Keratinocyte (primary cell): Measurements from ENCODE around the gene KCNJ16. TPM values are rescaled to one million over a fixed set of nuclear protein-coding genes. Genes with fewer than 3 reads are reported as not detected.

Experiments
- DNase-seq: peaks from one replicate; pipeline ENCODE4 v3.0.0-alpha.2; 2011; ENCODE audit warnings: low read depth, missing footprints, low spot score
- FAIRE-seq: peaks from 2 replicates; lab custom pipeline; 2011; peaks lifted over from hg19 to GRCh38; lab: Jason Lieb, UNC
- H2AFZ ChIP-seq: 2 replicates; pipeline ENCODE4 v1.6.0; 2012; ENCODE audit warnings: low read length, control low read depth, inconsistent platforms; ENCODE audit not compliant: control insufficient read depth
- H3K27ac ChIP-seq: 2 replicates; pipeline ENCODE4 v1.5.1; 2011; ENCODE audit warnings: low read length; ENCODE audit not compliant: control insufficient read depth, insufficient read depth
- H3K27me3 ChIP-seq: 3 replicates; pipeline ENCODE4 v1.6.0; 2011; ENCODE audit warnings: low read length; ENCODE audit not compliant: control insufficient read depth, insufficient read depth; ENCODE audit errors: extremely low read depth
- H3K36me3 ChIP-seq, 2 experiments: 2 replicates in 1 of 2; 3 replicates in 1 of 2; pipeline ENCODE4 v1.5.1; 2011; ENCODE audit warnings: low read length in 2 of 2, mild to moderate bottlenecking in 1 of 2; ENCODE audit not compliant: control insufficient read depth in 2 of 2, insufficient read depth in 2 of 2; ENCODE audit errors: extremely low read depth in 1 of 2
- H3K4me1 ChIP-seq: 3 replicates; pipeline ENCODE4 v1.5.1; 2011; ENCODE audit warnings: low read length; ENCODE audit not compliant: control insufficient read depth, insufficient read depth; ENCODE audit errors: extremely low read depth
- H3K4me2 ChIP-seq: 3 replicates; pipeline ENCODE4 v1.6.0; 2011; ENCODE audit warnings: low read depth, low read length; ENCODE audit not compliant: control insufficient read depth, insufficient read depth; ENCODE audit errors: extremely low read depth
- H3K4me3 ChIP-seq, 3 experiments: fragments of 200-600 bp in 1 of 3; sonication (generic) in 1 of 3; 2 replicates in 2 of 3; 3 replicates in 1 of 3; pipeline ENCODE4 v1.5.1; 2011 to 2016; ENCODE audit warnings: low read length in 3 of 3, mild to moderate bottlenecking in 3 of 3, control low read depth in 2 of 3, inconsistent platforms in 1 of 3, low read depth in 1 of 3, mixed read lengths in 1 of 3, mixed run types in 1 of 3, moderate library complexity in 1 of 3; ENCODE audit not compliant: control insufficient read depth in 2 of 3, insufficient read depth in 2 of 3; ENCODE audit errors: extremely low read depth in 1 of 3
- H3K79me2 ChIP-seq: 2 replicates; pipeline ENCODE4 v1.6.0; 2012; ENCODE audit warnings: low read length; ENCODE audit not compliant: control insufficient read depth, insufficient read depth
- H3K9ac ChIP-seq: 3 replicates; pipeline ENCODE4 v1.6.0; 2011; ENCODE audit warnings: low read length; ENCODE audit not compliant: control insufficient read depth, insufficient read depth; ENCODE audit errors: extremely low read depth
- H3K9me1 ChIP-seq: 3 replicates; pipeline ENCODE4 v1.6.0; 2011; ENCODE audit warnings: low read length; ENCODE audit not compliant: control insufficient read depth, insufficient read depth; ENCODE audit errors: extremely low read depth
- H3K9me3 ChIP-seq: 2 replicates; pipeline ENCODE4 v1.5.1; 2012; ENCODE audit warnings: low read depth, low read length; ENCODE audit not compliant: control insufficient read depth
- H4K20me1 ChIP-seq: 3 replicates; pipeline ENCODE4 v1.6.0; 2011; ENCODE audit warnings: low read length; ENCODE audit not compliant: control insufficient read depth, insufficient read depth; ENCODE audit errors: extremely low read depth
- EZH2 ChIP-seq: IDR thresholded peaks from one replicate; pipeline ENCODE4 v1.6.1; 2012; ENCODE audit warnings: inconsistent platforms, mild to moderate bottlenecking, low read length, moderate library complexity
- dilution Hi-C: fragments of 300-500 bp; cut with MboI; formaldehyde crosslinking; loops from one replicate; pipeline ENCODE4 v1.7.0; 2020; ENCODE audit warnings: low sequenced_read_pairs; ENCODE audit not compliant: extremely low pct_ligation_motif_present
- polyA plus RNA-seq, 5 experiments: library from polyadenylated mRNA; depleted of rRNA in 3 of 5; stranded (reverse) in 3 of 5; stranded (forward) in 1 of 5; unstranded in 1 of 5; fragments of >200 nt; gene quantifications; 1 replicate in 1 of 5; 2 replicates in 3 of 5; 3 replicates in 1 of 5; pipeline versions ENCODE4 v1.2.1 to v1.2.3, GENCODE V29; 2011 to 2012; ENCODE audit warnings: missing spikeins in 2 of 5, low read depth in 1 of 5, low replicate concordance in 1 of 5
- TF ChIP-seq, protein P1 (sequence below), 3 experiments: IDR thresholded peaks in 1 of 3; conservative IDR thresholded peaks in 1 of 3; optimal IDR thresholded peaks in 1 of 3; 2 replicates in 2 of 3; 3 replicates in 1 of 3; pipeline versions ENCODE3 to v1.5.1; 2011; ENCODE audit warnings: low read length in 3 of 3, mild to moderate bottlenecking in 3 of 3, moderate library complexity in 2 of 3, control low read depth in 1 of 3, inconsistent platforms in 1 of 3; ENCODE audit not compliant: insufficient read depth in 2 of 3; ENCODE audit errors: extremely low read depth in 1 of 3

Gene KCNJ16
- polyA plus RNA-seq, 1 donor (not counting 4 experiments of a cell fraction or from before 2014, with no cell fraction given), result not detected

DNA sequence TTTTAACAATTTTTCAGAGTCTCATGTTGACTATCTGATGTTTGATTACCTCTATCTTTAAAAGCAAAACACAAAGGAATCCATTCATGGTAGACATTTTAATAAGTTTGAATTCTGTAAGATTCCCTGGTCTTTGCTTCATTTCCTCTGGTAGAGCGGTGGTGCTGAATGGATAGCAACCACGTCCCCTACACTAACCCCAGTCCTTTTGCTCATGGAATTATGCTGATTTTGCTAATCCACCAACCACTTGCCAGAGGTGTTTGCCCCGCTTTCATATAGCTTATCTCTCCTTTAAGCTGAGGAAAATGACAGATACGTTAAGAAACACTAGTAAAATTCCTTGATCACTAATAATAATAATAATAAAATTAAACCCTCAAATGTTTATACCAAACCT is 9.5 kb downstream of the KCNJ16 start:
- H3K36me3 ChIP-seq, result no peaks in the 10 kb centered on the region
- H3K9me1 ChIP-seq, result no peaks in the 10 kb centered on the region
- H3K27me3 ChIP-seq, result no peaks in the 10 kb centered on the region
- no peaks in the 10 kb centered on the region for H3K79me2 ChIP-seq
- dilution Hi-C loops, result no loop called here
- FAIRE-seq (no peak), DNase-seq (no peak)
- H3K27ac ChIP-seq, result no peak overlapping the region
- no peaks in the 10 kb centered on the region for H3K4me1 ChIP-seq
- no peak overlapping the region for H3K4me3 ChIP-seq
- no peak overlapping the region for H3K4me2 ChIP-seq
- no peaks in the 10 kb centered on the region for H4K20me1 ChIP-seq
- H2AFZ ChIP-seq, result no peak overlapping the region
- H3K9me3 ChIP-seq, result no peaks in the 10 kb centered on the region
- TF ChIP-seq, protein P1, sequence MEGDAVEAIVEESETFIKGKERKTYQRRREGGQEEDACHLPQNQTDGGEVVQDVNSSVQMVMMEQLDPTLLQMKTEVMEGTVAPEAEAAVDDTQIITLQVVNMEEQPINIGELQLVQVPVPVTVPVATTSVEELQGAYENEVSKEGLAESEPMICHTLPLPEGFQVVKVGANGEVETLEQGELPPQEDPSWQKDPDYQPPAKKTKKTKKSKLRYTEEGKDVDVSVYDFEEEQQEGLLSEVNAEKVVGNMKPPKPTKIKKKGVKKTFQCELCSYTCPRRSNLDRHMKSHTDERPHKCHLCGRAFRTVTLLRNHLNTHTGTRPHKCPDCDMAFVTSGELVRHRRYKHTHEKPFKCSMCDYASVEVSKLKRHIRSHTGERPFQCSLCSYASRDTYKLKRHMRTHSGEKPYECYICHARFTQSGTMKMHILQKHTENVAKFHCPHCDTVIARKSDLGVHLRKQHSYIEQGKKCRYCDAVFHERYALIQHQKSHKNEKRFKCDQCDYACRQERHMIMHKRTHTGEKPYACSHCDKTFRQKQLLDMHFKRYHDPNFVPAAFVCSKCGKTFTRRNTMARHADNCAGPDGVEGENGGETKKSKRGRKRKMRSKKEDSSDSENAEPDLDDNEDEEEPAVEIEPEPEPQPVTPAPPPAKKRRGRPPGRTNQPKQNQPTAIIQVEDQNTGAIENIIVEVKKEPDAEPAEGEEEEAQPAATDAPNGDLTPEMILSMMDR (optimal IDR thresholded peaks at IDR 0.05 in 1 of 3, IDR thresholded peaks at IDR 0.05 in 1 of 3, conservative IDR thresholded peaks at IDR 0.05 in 1 of 3; ENCODE audit: extremely low read depth in 1 of 3, insufficient read depth in 2 of 3, low read length in 3 of 3), result no peak
- no peak for TF ChIP-seq EZH2
- no peak overlapping the region for H3K9ac ChIP-seq

DNA sequence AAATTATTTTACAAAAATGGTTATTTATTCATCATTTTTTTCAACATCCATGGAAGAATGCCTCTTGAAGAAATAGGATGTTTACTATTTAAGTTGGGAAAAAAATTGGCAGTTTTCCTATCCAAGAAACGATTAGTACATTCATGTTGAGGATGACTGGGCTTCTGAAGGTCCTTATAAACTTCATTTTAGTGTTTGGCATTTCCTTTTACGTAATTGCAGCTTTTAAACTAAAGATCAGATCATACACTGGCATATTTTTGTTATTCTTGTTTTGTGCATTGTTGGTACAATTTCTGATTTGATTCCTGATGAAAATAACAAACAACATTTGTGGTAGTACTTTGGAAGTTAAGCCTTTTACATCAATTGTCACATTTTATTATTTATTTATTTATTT is 11.5 kb downstream of the KCNJ16 start:
- no peaks in the 10 kb centered on the region for H3K79me2 ChIP-seq
- H3K9me3 ChIP-seq, result no peaks in the 10 kb centered on the region
- TF ChIP-seq, protein P1 (optimal IDR thresholded peaks at IDR 0.05 in 1 of 3, IDR thresholded peaks at IDR 0.05 in 1 of 3, conservative IDR thresholded peaks at IDR 0.05 in 1 of 3; ENCODE audit: extremely low read depth in 1 of 3, insufficient read depth in 2 of 3, low read length in 3 of 3), result no peak
- no peak for TF ChIP-seq EZH2
- no peaks in the 10 kb centered on the region for H3K4me1 ChIP-seq
- H3K4me2 ChIP-seq, result no peak overlapping the region
- DNase-seq, result no peak
- no peak overlapping the region for H3K4me3 ChIP-seq
- H3K27ac ChIP-seq, result no peak overlapping the region
- H3K9ac ChIP-seq, result no peak overlapping the region
- H3K9me1 ChIP-seq, result no peaks in the 10 kb centered on the region
- dilution Hi-C loops, result no loop called here
- no peaks in the 10 kb centered on the region for H3K36me3 ChIP-seq
- H4K20me1 ChIP-seq, result no peaks in the 10 kb centered on the region
- H3K27me3 ChIP-seq, result no peaks in the 10 kb centered on the region
- no peak for FAIRE-seq
- H2AFZ ChIP-seq, result no peak overlapping the region
